Large intestine (tissue), 3 donors: ENCODE results near the gene DENR. TPM values are rescaled to one million over a fixed set of nuclear protein-coding genes. Genes with fewer than 3 reads are reported as not detected.
"Not testable (repeated sequence)": the region's sequence is repeated elsewhere in the genome, so short reads cannot be mapped to it uniquely, and the experiment has no call there.

Experiments used
- DNase-seq, 2 donors: peaks; one replicate each; pipeline versions ENCODE4 v3.0.0 to v3.0.0-alpha.2; 2013
- H3K27ac ChIP-seq: one replicate; pipeline ENCODE4 v1.5.1; 2013; ENCODE audit warnings: low read length
- H3K27me3 ChIP-seq: 2 replicates; pipeline ENCODE4 v1.6.1; 2013; ENCODE audit warnings: low read length; ENCODE audit not compliant: control insufficient read depth, insufficient read depth
- H3K36me3 ChIP-seq: 2 replicates; pipeline ENCODE4 v1.6.1; 2013; ENCODE audit warnings: low read length; ENCODE audit not compliant: control insufficient read depth, insufficient read depth
- H3K4me1 ChIP-seq: one replicate; pipeline ENCODE4 v1.6.1; 2013; ENCODE audit warnings: low read length; ENCODE audit not compliant: control insufficient read depth, insufficient read depth
- H3K4me3 ChIP-seq: one replicate; pipeline ENCODE4 v1.5.1; 2013; ENCODE audit warnings: low read length
- H3K9me3 ChIP-seq: one replicate; pipeline ENCODE4 v1.6.1; 2013; ENCODE audit warnings: mild to moderate bottlenecking, low read depth, low read length, moderate library complexity; ENCODE audit not compliant: control insufficient read depth
- WGBS: methylation state at CpG from one replicate; pipeline ENCODE4 v1.1.5; 2013; ENCODE audit warnings: low lambda C conversion rate; ENCODE audit not compliant: insufficient coverage; 5-methylcytosine and 5-hydroxymethylcytosine counted together
- polyA plus RNA-seq: library from polyadenylated mRNA; unstranded; fragments of 120-200 nt; gene quantifications from one replicate; pipeline ENCODE4 v1.2.1, GENCODE V29; 2013

The DENR gene
- polyA plus RNA-seq, 1 donor = 59.1 TPM

- Histone ChIP-seq H3K4me1 (no peaks in the 10 kb centered on the region), H3K9me3 (no peaks in the 10 kb centered on the region)
- 100% methylated on average over 1 of the region's 5 CpGs for WGBS
Observed at GRCh38 chr12:122789637-122790036, 37.0 kb downstream of the DENR start.

GRCh38 chr12:122790393-122791075, 37.9 kb downstream of the DENR start:
- H3K9me3 ChIP-seq = no peaks in the 10 kb centered on the region
- no peak overlapping the region for H3K27ac ChIP-seq
- no peaks in the 10 kb centered on the region for H3K4me1 ChIP-seq
- no peak overlapping the region for H3K4me3 ChIP-seq
- H3K27me3 ChIP-seq = no peaks in the 10 kb centered on the region
- DNase-seq = no peak
- no CpG with 5 or more reads among the region's 5 CpGs for WGBS
- H3K36me3 ChIP-seq = no peaks in the 10 kb centered on the region

More at GRCh38 chr12:122789637-122790036, 37.0 kb downstream of the DENR start:
- no peaks in the 10 kb centered on the region for H3K36me3 ChIP-seq
- no peak for DNase-seq
- no peak overlapping the region for H3K27ac ChIP-seq
- no peak overlapping the region for H3K4me3 ChIP-seq
- H3K27me3 ChIP-seq = no peaks in the 10 kb centered on the region

- peak; percentile 15 to 46 for DNase-seq
- WGBS = 80% methylated on average over 1 of the region's 10 CpGs
- H3K27me3 ChIP-seq = no peaks in the 10 kb centered on the region
- no peak overlapping the region for H3K27ac ChIP-seq
- H3K4me3 ChIP-seq = no peak overlapping the region
- no peaks in the 10 kb centered on the region for H3K9me3 ChIP-seq
- H3K36me3 ChIP-seq = no peaks in the 10 kb centered on the region
- no peaks in the 10 kb centered on the region for H3K4me1 ChIP-seq
Observed at GRCh38 chr12:122793685-122794106, 41.1 kb downstream of the DENR start.

GRCh38 chr12:122795807-122796206, 43.2 kb downstream of the DENR start:
- H3K27me3 ChIP-seq = no peaks in the 10 kb centered on the region
- no peak overlapping the region for H3K4me3 ChIP-seq
- no peaks in the 10 kb centered on the region for H3K36me3 ChIP-seq
- no peak for DNase-seq
- no peak overlapping the region for H3K27ac ChIP-seq
- 100% methylated on average over 1 of the region's 4 CpGs for WGBS
- H3K9me3 ChIP-seq = no peaks in the 10 kb centered on the region
- no peaks in the 10 kb centered on the region for H3K4me1 ChIP-seq

- Histone ChIP-seq H3K9me3 (no peaks in the 10 kb centered on the region), H3K36me3 (no peaks in the 10 kb centered on the region), H3K4me3 (no peak overlapping the region), H3K27me3 (no peaks in the 10 kb centered on the region), H3K4me1 (no peaks in the 10 kb centered on the region), H3K27ac (no peak overlapping the region)
- DNase-seq = no peak
- WGBS = no CpG with 5 or more reads among the region's 13 CpGs
Observed at GRCh38 chr12:122799641-122800243, 47.1 kb downstream of the DENR start.

GRCh38 chr12:122803937-122804336, 51.3 kb downstream of the DENR start:
- H3K36me3 ChIP-seq = no peaks in the 10 kb centered on the region
- H3K27me3 ChIP-seq = no peaks in the 10 kb centered on the region
- no peaks in the 10 kb centered on the region for H3K4me1 ChIP-seq
- H3K27ac ChIP-seq = no peak overlapping the region
- DNase-seq = no peak
- no CpG with 5 or more reads among the region's 7 CpGs for WGBS
- no peaks in the 10 kb centered on the region for H3K9me3 ChIP-seq
- H3K4me3 ChIP-seq = no peak overlapping the region

GRCh38 chr12:122804957-122805356, 52.3 kb downstream of the DENR start:
- H3K36me3 ChIP-seq, DNase-seq, H3K27ac ChIP-seq, H3K4me3 ChIP-seq, H3K27me3 ChIP-seq, H3K4me1 ChIP-seq, H3K9me3 ChIP-seq: not testable (repeated sequence)
- 100% methylated on average over 2 of the region's 9 CpGs for WGBS

- H3K36me3 ChIP-seq = no peaks in the 10 kb centered on the region
- 100% methylated on average over 1 of the region's 1 CpG for WGBS
- H3K9me3 ChIP-seq = no peaks in the 10 kb centered on the region
- H3K27me3 ChIP-seq = no peaks in the 10 kb centered on the region
- H3K4me3 ChIP-seq = no peak overlapping the region
- no peak overlapping the region for H3K27ac ChIP-seq
- H3K4me1 ChIP-seq = no peaks in the 10 kb centered on the region
- no peak for DNase-seq
Observed at GRCh38 chr12:122807651-122808050, 55.0 kb downstream of the DENR start.

- Histone ChIP-seq H3K27ac (no peak overlapping the region), H3K4me3 (no peak overlapping the region), H3K9me3 (no peaks in the 10 kb centered on the region), H3K36me3 (no peaks in the 10 kb centered on the region), H3K27me3 (no peaks in the 10 kb centered on the region), H3K4me1 (no peaks in the 10 kb centered on the region)
- DNase-seq = no peak
- whole genome bisulfite sequencing = no CpG with 5 or more reads among the region's 3 CpGs
Observed at GRCh38 chr12:122811777-122812176, 59.2 kb downstream of the DENR start.

- H3K36me3 ChIP-seq = no peaks in the 10 kb centered on the region
- H3K4me3 ChIP-seq = no peak overlapping the region
- no peaks in the 10 kb centered on the region for H3K9me3 ChIP-seq
- H3K4me1 ChIP-seq = no peaks in the 10 kb centered on the region
- no peaks in the 10 kb centered on the region for H3K27me3 ChIP-seq
- DNase-seq = no peak
- no peak overlapping the region for H3K27ac ChIP-seq
- WGBS = no CpG with 5 or more reads among the region's 10 CpGs
Observed at GRCh38 chr12:122813310-122813713, 60.7 kb downstream of the DENR start.
